Hepatocyte (in vitro differentiated cells): ENCODE measurements around the gene TTYH2. TPM values are rescaled to one million over a fixed set of nuclear protein-coding genes. Genes with fewer than 3 reads are reported as not detected.
A peak's percentile ranks its signal among the peaks of the same experiment; 100 is the strongest.

Experiments
- DNase-seq: peaks from one replicate; pipeline ENCODE4 v3.0.0-alpha.2; 2016; ENCODE audit warnings: low spot score
- H2AFZ ChIP-seq: fragments of 200-600 bp; sonication (generic); 2 replicates; pipeline ENCODE4 v1.6.0; 2016; ENCODE audit warnings: antibody characterized with exemption, mild to moderate bottlenecking
- H3K27ac ChIP-seq: fragments of 200-600 bp; sonication (generic); 2 replicates; pipeline ENCODE4 v1.5.1; 2016; ENCODE audit warnings: mild to moderate bottlenecking
- H3K27me3 ChIP-seq: fragments of 200-600 bp; sonication (generic); 2 replicates; pipeline ENCODE4 v1.6.1; 2016
- H3K36me3 ChIP-seq: fragments of 200-600 bp; sonication (generic); replicated peaks from 2 replicates; pipeline ENCODE4 v1.5.1; 2016; ENCODE audit warnings: low read depth; ENCODE audit not compliant: insufficient read depth
- H3K4me1 ChIP-seq: fragments of 200-600 bp; sonication (generic); 2 replicates; pipeline ENCODE4 v1.5.1; 2016; ENCODE audit warnings: mild to moderate bottlenecking, moderate library complexity; ENCODE audit not compliant: insufficient read depth
- H3K4me2 ChIP-seq: fragments of 200-600 bp; sonication (generic); 2 replicates; pipeline ENCODE4 v1.6.0; 2016
- H3K4me3 ChIP-seq: fragments of 200-600 bp; sonication (generic); 2 replicates; pipeline ENCODE4 v1.5.1; 2016; ENCODE audit warnings: mild to moderate bottlenecking
- H3K79me2 ChIP-seq: fragments of 200-600 bp; sonication (generic); 2 replicates; pipeline ENCODE4 v1.6.0; 2017; ENCODE audit warnings: mild to moderate bottlenecking
- H3K9me2 ChIP-seq: fragments of 200-600 bp; sonication (generic); replicated peaks from 2 replicates; pipeline ENCODE4 v1.6.0; 2017; ENCODE audit warnings: mild to moderate bottlenecking; ENCODE audit not compliant: insufficient read depth
- H3K9me3 ChIP-seq: fragments of 200-600 bp; sonication (generic); 2 replicates; pipeline ENCODE4 v1.5.1; 2016; ENCODE audit warnings: low read depth, mild to moderate bottlenecking
- H4K20me1 ChIP-seq: fragments of 200-600 bp; sonication (generic); 2 replicates; pipeline ENCODE4 v1.6.0; 2016; ENCODE audit warnings: mild to moderate bottlenecking; ENCODE audit not compliant: insufficient read depth, poor library complexity, severe bottlenecking
- EZH2 ChIP-seq: fragments of 200-600 bp; sonication (generic); IDR thresholded peaks from 2 replicates; pipeline ENCODE4 v1.6.1; 2016; ENCODE audit warnings: antibody characterized with exemption, mild to moderate bottlenecking, borderline replicate concordance
- EZH2phosphoT487 ChIP-seq: fragments of 200-600 bp; sonication (generic); IDR thresholded peaks from one replicate; pipeline ENCODE4 v1.6.1; 2018; ENCODE audit warnings: antibody characterized with exemption, mild to moderate bottlenecking, low read depth, moderate library complexity; ENCODE audit not compliant: unreplicated experiment, severe bottlenecking
- WGBS: methylation state at CpG from one replicate; pipeline ENCODE4 v1.1.6; 2016; ENCODE audit warnings: low lambda C conversion rate; ENCODE audit errors: missing lambda C conversion rate; 5-methylcytosine and 5-hydroxymethylcytosine counted together
- polyA plus RNA-seq: library from polyadenylated mRNA; unstranded; fragments of >200 nt; fragmentation: Nextera tagmentation; extraction: Ambion mirVana; gene quantifications from 2 replicates; pipeline ENCODE4 v1.2.1, GENCODE V29; 2016
- total RNA-seq: library from RNA; depleted of rRNA; stranded (reverse); fragments of >200 nt; gene quantifications from 2 replicates; pipeline ENCODE4 v1.2.3, GENCODE V29; 2014
- TF ChIP-seq, protein P1 (sequence below): fragments of 200-600 bp; sonication (generic); IDR thresholded peaks from 2 replicates; pipeline ENCODE4 v1.5.1; 2016; ENCODE audit warnings: antibody characterized with exemption, mild to moderate bottlenecking; ENCODE audit not compliant: poor library complexity

TTYH2 gene
- total and polyA plus RNA-seq, 2 experiments from 2014 or later = 7.4 to 7.8 TPM

DNA sequence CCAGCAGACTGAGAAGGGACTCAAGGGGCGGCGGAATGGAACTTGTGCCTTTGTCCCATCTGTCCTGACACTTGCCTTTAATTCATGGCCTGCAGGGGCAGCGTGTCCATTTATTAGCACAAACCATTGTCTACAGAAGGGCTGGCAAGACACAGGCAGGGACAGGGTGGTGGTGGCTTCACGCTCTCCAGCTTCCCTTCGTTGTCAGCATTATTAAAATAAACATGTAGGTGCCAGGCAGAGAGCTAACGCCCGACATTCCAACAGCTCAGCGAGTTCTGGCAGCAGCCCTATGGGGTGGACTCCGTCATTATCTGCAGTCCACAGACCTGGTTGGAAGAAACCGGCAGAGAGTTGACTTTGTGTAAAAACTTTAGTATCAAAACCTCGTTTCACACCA, 77.0 kb downstream of the TTYH2 start:
- TF ChIP-seq, protein P1, sequence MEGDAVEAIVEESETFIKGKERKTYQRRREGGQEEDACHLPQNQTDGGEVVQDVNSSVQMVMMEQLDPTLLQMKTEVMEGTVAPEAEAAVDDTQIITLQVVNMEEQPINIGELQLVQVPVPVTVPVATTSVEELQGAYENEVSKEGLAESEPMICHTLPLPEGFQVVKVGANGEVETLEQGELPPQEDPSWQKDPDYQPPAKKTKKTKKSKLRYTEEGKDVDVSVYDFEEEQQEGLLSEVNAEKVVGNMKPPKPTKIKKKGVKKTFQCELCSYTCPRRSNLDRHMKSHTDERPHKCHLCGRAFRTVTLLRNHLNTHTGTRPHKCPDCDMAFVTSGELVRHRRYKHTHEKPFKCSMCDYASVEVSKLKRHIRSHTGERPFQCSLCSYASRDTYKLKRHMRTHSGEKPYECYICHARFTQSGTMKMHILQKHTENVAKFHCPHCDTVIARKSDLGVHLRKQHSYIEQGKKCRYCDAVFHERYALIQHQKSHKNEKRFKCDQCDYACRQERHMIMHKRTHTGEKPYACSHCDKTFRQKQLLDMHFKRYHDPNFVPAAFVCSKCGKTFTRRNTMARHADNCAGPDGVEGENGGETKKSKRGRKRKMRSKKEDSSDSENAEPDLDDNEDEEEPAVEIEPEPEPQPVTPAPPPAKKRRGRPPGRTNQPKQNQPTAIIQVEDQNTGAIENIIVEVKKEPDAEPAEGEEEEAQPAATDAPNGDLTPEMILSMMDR = no peak
- TF ChIP-seq EZH2phosphoT487 = no peak
- no peak for TF ChIP-seq EZH2
- no peaks in the 10 kb centered on the region for H4K20me1 ChIP-seq
- H3K27me3 ChIP-seq = no peaks in the 10 kb centered on the region
- no peak overlapping the region for H3K27ac ChIP-seq
- H2AFZ ChIP-seq = no peak overlapping the region
- no peak overlapping the region for H3K4me2 ChIP-seq
- H3K36me3 ChIP-seq = no peaks in the 10 kb centered on the region
- no peak for DNase-seq
- no peaks in the 10 kb centered on the region for H3K79me2 ChIP-seq
- H3K4me3 ChIP-seq = no peak overlapping the region
- WGBS = 83% methylated on average over 11 of the region's 11 CpGs
- no peaks in the 10 kb centered on the region for H3K9me2 ChIP-seq
- H3K9me3 ChIP-seq = no peaks in the 10 kb centered on the region
- H3K4me1 ChIP-seq = no peaks in the 10 kb centered on the region

GRCh38 chr17:74292495-74292894, 79.1 kb downstream of the TTYH2 start:
- Histone ChIP-seq H2AFZ (no peak overlapping the region), H3K27me3 (no peaks in the 10 kb centered on the region), H3K4me1 (no peaks in the 10 kb centered on the region), H3K9me2 (no peaks in the 10 kb centered on the region), H3K4me3 (no peak overlapping the region), H3K4me2 (no peak overlapping the region), H3K79me2 (no peaks in the 10 kb centered on the region), H3K36me3 (no peaks in the 10 kb centered on the region), H4K20me1 (no peaks in the 10 kb centered on the region), H3K27ac (no peak overlapping the region), H3K9me3 (no peaks in the 10 kb centered on the region)
- TF ChIP-seq, protein P1 = no peak
- TF ChIP-seq EZH2phosphoT487 = no peak
- TF ChIP-seq EZH2 = no peak
- WGBS = 92% methylated on average over 10 of the region's 10 CpGs
- DNase-seq = no peak

DNA sequence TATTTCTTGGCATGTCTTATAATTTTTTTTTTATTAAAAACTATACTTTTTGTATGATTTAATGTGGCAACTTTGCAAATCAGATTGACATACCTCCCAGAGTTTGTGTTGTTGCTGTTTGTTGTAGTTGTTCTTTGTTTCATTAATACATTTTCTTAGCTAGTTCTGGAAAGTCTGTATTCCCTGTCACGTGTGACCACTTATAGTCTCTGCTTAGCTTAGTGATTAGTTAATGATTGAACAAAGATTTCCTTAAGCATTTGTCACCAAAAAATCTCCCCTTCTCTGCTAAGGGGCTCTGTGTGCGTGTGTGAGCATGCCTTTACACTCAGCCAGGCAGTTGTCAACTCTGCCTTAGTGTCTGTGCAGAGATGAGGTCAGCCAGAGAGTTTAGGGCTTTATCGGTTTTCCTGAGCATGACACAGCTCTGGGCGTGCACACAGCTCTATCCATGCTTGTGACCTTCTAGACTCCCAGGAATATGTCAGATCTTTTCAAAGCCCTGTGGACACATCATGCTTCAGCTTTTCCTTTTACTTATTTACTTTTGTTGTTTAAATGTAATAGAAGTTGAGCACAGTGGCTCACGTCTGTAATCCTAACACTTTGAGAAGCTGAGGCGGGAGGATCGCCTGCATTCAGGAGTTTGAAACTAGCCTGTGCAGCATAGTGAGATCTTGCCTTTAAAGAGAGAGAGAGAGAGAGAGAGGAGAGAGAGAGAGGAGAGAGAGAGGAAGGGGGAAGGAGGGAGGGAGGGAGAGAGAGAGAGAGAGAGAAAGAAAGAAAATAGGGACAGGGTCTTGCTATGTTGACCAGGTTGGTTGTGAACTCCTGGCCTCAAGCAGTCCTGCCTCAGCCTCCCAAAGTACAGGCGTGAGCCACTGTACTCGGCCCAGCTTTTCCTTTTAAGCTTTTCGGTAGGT, 82.5 kb downstream of the TTYH2 start:
- WGBS = 53% methylated on average over 10 of the region's 10 CpGs
- Histone ChIP-seq H2AFZ (no peak overlapping the region), H3K79me2 (no peaks in the 10 kb centered on the region), H3K9me2 (no peaks in the 10 kb centered on the region), H3K4me2 (peak overlapping the region; percentile 48), H3K4me3 (no peak overlapping the region), H4K20me1 (no peaks in the 10 kb centered on the region), H3K36me3 (no peaks in the 10 kb centered on the region), H3K4me1 (no peaks in the 10 kb centered on the region), H3K27ac (peak overlapping the region; percentile 78), H3K9me3 (no peaks in the 10 kb centered on the region), H3K27me3 (no peaks in the 10 kb centered on the region)
- TF ChIP-seq, protein P1 = no peak
- TF ChIP-seq EZH2 (no peak), EZH2phosphoT487 (no peak)
- peak; percentile 80 for DNase-seq
